GM23338 (cell line): ENCODE results near the gene EXOSC5. TPM values are rescaled to one million over a fixed set of nuclear protein-coding genes. Genes with fewer than 3 reads are reported as not detected.
A peak's percentile ranks its signal among the peaks of the same experiment; 100 is the strongest.

Experiments
- ATAC-seq: fragments of 200-7000 bp; cut with Tn5 transposase; 3 replicates; pipeline ENCODE4 v1.9.1; 2020
- DNase-seq: peaks from one replicate; pipeline ENCODE4 v3.0.0-alpha.2; 2015; ENCODE audit warnings: low spot score
- H2AFZ ChIP-seq: fragments of 200-600 bp; sonication (generic); 2 replicates; pipeline ENCODE4 v1.8.0; 2016; ENCODE audit warnings: antibody characterized with exemption, mild to moderate bottlenecking, moderate library complexity
- H3F3A ChIP-seq: fragments of 200-600 bp; sonication (generic); replicated peaks from 2 replicates; pipeline ENCODE4 v1.8.0; 2017; ENCODE audit warnings: antibody characterized with exemption, mixed run types, low read depth
- H3K27ac ChIP-seq: fragments of 200-600 bp; sonication (generic); 2 replicates; pipeline ENCODE4 v1.6.1; 2016; ENCODE audit warnings: low read depth
- H3K27me3 ChIP-seq: fragments of 200-600 bp; sonication (generic); 2 replicates; pipeline ENCODE4 v1.8.0; 2016; ENCODE audit warnings: mild to moderate bottlenecking, mixed run types, moderate library complexity; ENCODE audit not compliant: insufficient read depth
- H3K36me3 ChIP-seq: fragments of 200-600 bp; sonication (generic); 2 replicates; pipeline ENCODE4 v1.8.0; 2016; ENCODE audit warnings: mild to moderate bottlenecking; ENCODE audit not compliant: insufficient read depth
- H3K4me1 ChIP-seq: fragments of 200-600 bp; sonication (generic); 2 replicates; pipeline ENCODE4 v1.8.0; 2016; ENCODE audit warnings: mild to moderate bottlenecking, moderate library complexity; ENCODE audit not compliant: insufficient read depth
- H3K4me2 ChIP-seq: fragments of 200-600 bp; sonication (generic); 2 replicates; pipeline ENCODE4 v1.7.1; 2017; ENCODE audit warnings: mixed run types
- H3K4me3 ChIP-seq: fragments of 200-600 bp; sonication (generic); 2 replicates; pipeline ENCODE4 v1.6.1; 2016; ENCODE audit warnings: mixed run types
- H3K79me2 ChIP-seq: fragments of 200-600 bp; sonication (generic); replicated peaks from 2 replicates; pipeline ENCODE4 v1.8.0; 2017; ENCODE audit warnings: mild to moderate bottlenecking; ENCODE audit not compliant: insufficient read depth
- H3K9me2 ChIP-seq: fragments of 200-600 bp; sonication (generic); 2 replicates; pipeline ENCODE4 v1.8.0; 2017; ENCODE audit not compliant: insufficient read depth
- H4K20me1 ChIP-seq: fragments of 200-600 bp; sonication (generic); replicated peaks from 2 replicates; pipeline ENCODE4 v1.8.0; 2017; ENCODE audit warnings: mild to moderate bottlenecking; ENCODE audit not compliant: insufficient read depth
- H3K27ac Mint-ChIP-seq: 2 replicates; pipeline ENCODE4 v1.8.0; 2020; ENCODE audit warnings: inconsistent platforms, mild to moderate bottlenecking, moderate library complexity, mixed read lengths
- H3K27me3 Mint-ChIP-seq: 3 replicates; pipeline ENCODE4 v1.8.0; 2022; ENCODE audit warnings: low read depth, mild to moderate bottlenecking, moderate library complexity, mixed read lengths, inconsistent platforms; ENCODE audit not compliant: insufficient read depth, poor library complexity
- H3K36me3 Mint-ChIP-seq: 3 replicates; pipeline ENCODE4 v1.8.0; 2021; ENCODE audit warnings: low read depth, mild to moderate bottlenecking, inconsistent platforms, moderate library complexity, mixed read lengths
- H3K4me1 Mint-ChIP-seq: 3 replicates; pipeline ENCODE4 v1.8.0; 2020; ENCODE audit warnings: mild to moderate bottlenecking, inconsistent platforms, mixed read lengths
- H3K4me3 Mint-ChIP-seq: 3 replicates; pipeline ENCODE4 v1.8.0; 2021; ENCODE audit warnings: moderate library complexity, mild to moderate bottlenecking, inconsistent platforms, mixed read lengths
- H3K9me3 Mint-ChIP-seq: 3 replicates; pipeline ENCODE4 v1.8.0; 2020; ENCODE audit warnings: moderate library complexity, mild to moderate bottlenecking, inconsistent platforms, mixed read lengths
- CREB1 ChIP-seq: fragments of 250-450 bp; sonication (Bioruptor Pico); IDR thresholded peaks from 2 replicates; pipeline ENCODE4 v1.5.0; 2020; ENCODE audit warnings: low read depth, mild to moderate bottlenecking, moderate library complexity
- ETS1 ChIP-seq: IDR thresholded peaks from 2 replicates; pipeline ENCODE4 v1.6.1; 2016; ENCODE audit warnings: antibody characterized with exemption
- EZH2 ChIP-seq: fragments of 200-600 bp; sonication (generic); IDR thresholded peaks from one replicate; pipeline ENCODE4 v1.8.0; 2017; ENCODE audit warnings: antibody characterized with exemption, mild to moderate bottlenecking, low read depth; ENCODE audit not compliant: unreplicated experiment
- EZH2phosphoT487 ChIP-seq: fragments of 200-600 bp; sonication (generic); IDR thresholded peaks from one replicate; pipeline ENCODE4 v1.8.1; 2018; ENCODE audit warnings: antibody characterized with exemption; ENCODE audit not compliant: unreplicated experiment
- JUNB ChIP-seq: IDR thresholded peaks from one replicate; pipeline ENCODE4 v1.6.1; 2016; ENCODE audit warnings: antibody characterized with exemption; ENCODE audit not compliant: unreplicated experiment
- NANOG ChIP-seq: IDR thresholded peaks from 2 replicates; pipeline ENCODE4 v1.6.1; 2016; ENCODE audit warnings: antibody characterized with exemption, borderline replicate concordance
- POLR2AphosphoS5 ChIP-seq: IDR thresholded peaks from 2 replicates; pipeline ENCODE4 v1.6.1; 2016; ENCODE audit warnings: antibody characterized with exemption, low read depth
- STAT1 ChIP-seq: IDR thresholded peaks from one replicate; pipeline ENCODE4 v1.6.1; 2016; ENCODE audit warnings: antibody characterized with exemption; ENCODE audit not compliant: unreplicated experiment
- ZNF331 ChIP-seq: fragments of 250-450 bp; sonication (Bioruptor Pico); IDR thresholded peaks from 2 replicates; pipeline ENCODE4 v1.5.0; 2020; ENCODE audit warnings: low read depth, mild to moderate bottlenecking, moderate library complexity
- ZNF462 ChIP-seq: fragments of 250-450 bp; sonication (Bioruptor Pico); IDR thresholded peaks from 2 replicates; pipeline ENCODE4 v1.5.0; 2020; ENCODE audit warnings: mild to moderate bottlenecking, moderate library complexity
- polyA plus RNA-seq: library from polyadenylated mRNA; unstranded; fragments of >200 nt; fragmentation: Nextera tagmentation; extraction: Ambion mirVana; gene quantifications from 2 replicates; pipeline ENCODE4 v1.2.1, GENCODE V29; 2016
- total RNA-seq: library from RNA; depleted of rRNA; stranded (reverse); fragments of >200 nt; shearing (Covaris generic); gene quantifications from 2 replicates; pipeline ENCODE4 v1.2.3, GENCODE V29; 2014
- TF ChIP-seq, protein P1 (sequence below): IDR thresholded peaks from one replicate; pipeline ENCODE4 v1.6.1; 2018; ENCODE audit warnings: antibody characterized with exemption; ENCODE audit not compliant: unreplicated experiment

Gene EXOSC5
- total and polyA plus RNA-seq, 2 experiments from 2014 or later = 65.1 to 125 TPM

- Histone ChIP-seq H3K36me3 (no peaks in the 10 kb centered on the region), H4K20me1 (no peaks in the 10 kb centered on the region), H3K4me1 (no peaks in the 10 kb centered on the region), H3K27me3 (no peaks in the 10 kb centered on the region), H3K9me2 (no peaks in the 10 kb centered on the region), H3K4me3 (no peak overlapping the region), H3K27ac (no peak overlapping the region), H3K79me2 (no peaks in the 10 kb centered on the region), H3F3A (peaks cover 7% of the 10 kb centered on the region; the same call in 1 of the 2 replicates), H3K4me2 (no peak overlapping the region), H2AFZ (no peak overlapping the region)
- peaks cover 3% of the 10 kb centered on the region; the same call in 2 of the 3 replicates for H3K36me3 Mint-ChIP-seq
- no peak overlapping the region for H3K4me3 Mint-ChIP-seq
- ATAC-seq = no peak
- TF ChIP-seq ZNF462 (CRISPR knock-in tag) = no peak
- TF ChIP-seq CREB1 (CRISPR knock-in tag) = no peak
- TF ChIP-seq STAT1 = no peak
- TF ChIP-seq, protein P1, sequence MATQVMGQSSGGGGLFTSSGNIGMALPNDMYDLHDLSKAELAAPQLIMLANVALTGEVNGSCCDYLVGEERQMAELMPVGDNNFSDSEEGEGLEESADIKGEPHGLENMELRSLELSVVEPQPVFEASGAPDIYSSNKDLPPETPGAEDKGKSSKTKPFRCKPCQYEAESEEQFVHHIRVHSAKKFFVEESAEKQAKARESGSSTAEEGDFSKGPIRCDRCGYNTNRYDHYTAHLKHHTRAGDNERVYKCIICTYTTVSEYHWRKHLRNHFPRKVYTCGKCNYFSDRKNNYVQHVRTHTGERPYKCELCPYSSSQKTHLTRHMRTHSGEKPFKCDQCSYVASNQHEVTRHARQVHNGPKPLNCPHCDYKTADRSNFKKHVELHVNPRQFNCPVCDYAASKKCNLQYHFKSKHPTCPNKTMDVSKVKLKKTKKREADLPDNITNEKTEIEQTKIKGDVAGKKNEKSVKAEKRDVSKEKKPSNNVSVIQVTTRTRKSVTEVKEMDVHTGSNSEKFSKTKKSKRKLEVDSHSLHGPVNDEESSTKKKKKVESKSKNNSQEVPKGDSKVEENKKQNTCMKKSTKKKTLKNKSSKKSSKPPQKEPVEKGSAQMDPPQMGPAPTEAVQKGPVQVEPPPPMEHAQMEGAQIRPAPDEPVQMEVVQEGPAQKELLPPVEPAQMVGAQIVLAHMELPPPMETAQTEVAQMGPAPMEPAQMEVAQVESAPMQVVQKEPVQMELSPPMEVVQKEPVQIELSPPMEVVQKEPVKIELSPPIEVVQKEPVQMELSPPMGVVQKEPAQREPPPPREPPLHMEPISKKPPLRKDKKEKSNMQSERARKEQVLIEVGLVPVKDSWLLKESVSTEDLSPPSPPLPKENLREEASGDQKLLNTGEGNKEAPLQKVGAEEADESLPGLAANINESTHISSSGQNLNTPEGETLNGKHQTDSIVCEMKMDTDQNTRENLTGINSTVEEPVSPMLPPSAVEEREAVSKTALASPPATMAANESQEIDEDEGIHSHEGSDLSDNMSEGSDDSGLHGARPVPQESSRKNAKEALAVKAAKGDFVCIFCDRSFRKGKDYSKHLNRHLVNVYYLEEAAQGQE = no peak
- no peak for TF ChIP-seq POLR2AphosphoS5
- TF ChIP-seq ETS1 = no peak
- no peak for TF ChIP-seq JUNB
- no peak for TF ChIP-seq ZNF331
- no peak for TF ChIP-seq EZH2
- no peak for TF ChIP-seq EZH2phosphoT487
- TF ChIP-seq NANOG = no peak
- H3K4me1 Mint-ChIP-seq = peaks cover 8% of the 10 kb centered on the region
- peak overlapping the region; percentile 39; the same call in 1 of the 2 replicates for H3K27ac Mint-ChIP-seq
- no peak for DNase-seq
- H3K27me3 Mint-ChIP-seq = peaks cover 9% of the 10 kb centered on the region
- no peaks in the 10 kb centered on the region for H3K9me3 Mint-ChIP-seq
Measured at GRCh38 chr19:41410336-41411054, 13.3 kb upstream of the EXOSC5 start.
